NOMO-1 treated with DMSO at 0.1 percent for 48 hours (cell line): ENCODE measurements around the gene ZNF280B.
"Not testable (repeated sequence)": the region's sequence is repeated elsewhere in the genome, so short reads cannot be mapped to it uniquely, and the experiment has no call there.

Source experiments
- DNase-seq: peaks from one replicate; lab custom pipeline; 2025; ENCODE audit not compliant: unreplicated experiment; lab: John Stamatoyannopoulos, UW

ZNF280B gene

GRCh38 chr22:22510833-22511232, 2.3 kb upstream of the ZNF280B start:
- not testable (repeated sequence) for DNase-seq

GRCh38 chr22:22509912-22510311, 1.4 kb upstream of the ZNF280B start:
- not testable (repeated sequence) for DNase-seq

DNA sequence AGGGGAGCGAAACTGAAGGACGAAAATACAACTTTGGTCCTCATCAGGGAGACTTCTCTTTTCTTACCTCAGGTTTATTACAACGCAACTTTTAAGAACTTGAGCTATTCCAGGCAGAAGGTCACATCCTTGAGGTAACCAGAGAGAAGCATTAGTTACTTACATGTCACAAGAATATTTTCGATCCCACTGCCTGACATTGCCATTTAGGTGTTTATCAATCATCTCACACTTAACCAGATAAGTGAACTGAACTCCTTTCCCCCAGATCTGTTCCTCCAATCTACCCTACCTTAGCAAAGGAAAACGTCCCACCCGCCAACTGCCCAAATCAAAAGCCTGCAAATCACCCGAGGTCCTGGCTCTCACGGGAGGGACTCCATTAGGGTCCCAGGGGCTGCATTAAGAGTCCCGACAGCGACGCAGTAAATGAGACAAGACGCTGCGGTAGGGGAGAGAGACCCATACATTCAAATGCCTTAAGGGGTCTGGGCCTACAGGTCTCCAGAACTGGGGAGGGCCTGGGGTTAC, 734 bp downstream of the ZNF280B start:
- peak; percentile 4 for DNase-seq

DNA sequence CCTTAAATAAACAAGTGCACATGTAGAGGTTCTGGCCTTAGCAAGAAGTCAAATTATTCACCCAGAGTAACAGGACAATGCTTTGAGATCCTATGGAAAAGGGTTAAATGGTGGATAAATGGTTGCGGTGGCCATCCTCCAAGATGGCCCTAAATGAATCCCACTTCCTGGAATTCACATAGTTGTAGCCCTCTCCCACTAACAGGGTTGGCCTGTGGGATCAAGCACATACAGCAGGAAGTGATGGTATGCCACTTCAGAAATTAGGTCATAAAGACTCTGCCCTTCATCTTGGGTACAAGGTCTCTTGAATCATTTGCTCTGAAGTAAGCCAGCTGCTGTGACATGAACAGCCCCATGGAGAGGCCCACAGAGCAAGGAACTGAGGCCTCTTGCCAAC, 1.8 kb downstream of the ZNF280B start:
- no peak for DNase-seq

DNA sequence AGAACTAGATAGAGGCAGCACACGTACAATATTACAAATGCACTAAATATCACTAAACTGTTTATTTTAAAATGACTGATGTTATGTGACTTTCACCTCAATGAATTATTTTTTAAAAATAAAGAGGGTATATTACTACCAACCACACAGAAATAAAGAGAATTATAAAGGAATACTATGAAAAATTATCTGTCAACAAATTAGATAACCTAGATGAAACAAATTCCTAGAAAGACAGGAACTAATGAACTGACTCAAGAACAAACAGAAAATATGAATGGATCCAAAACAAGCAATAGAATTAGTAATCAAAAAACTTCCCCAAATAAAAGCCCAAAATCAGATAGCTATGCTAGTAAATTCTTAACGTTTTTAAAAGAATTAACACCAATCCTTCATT, 10.3 kb downstream of the ZNF280B start:
- no peak for DNase-seq

- DNase-seq = not testable (repeated sequence)
Measured at GRCh38 chr22:22491589-22491988, 17.0 kb downstream of the ZNF280B start.

- no peak for DNase-seq
Measured at GRCh38 chr22:22488736-22489135, 19.8 kb downstream of the ZNF280B start.

DNA sequence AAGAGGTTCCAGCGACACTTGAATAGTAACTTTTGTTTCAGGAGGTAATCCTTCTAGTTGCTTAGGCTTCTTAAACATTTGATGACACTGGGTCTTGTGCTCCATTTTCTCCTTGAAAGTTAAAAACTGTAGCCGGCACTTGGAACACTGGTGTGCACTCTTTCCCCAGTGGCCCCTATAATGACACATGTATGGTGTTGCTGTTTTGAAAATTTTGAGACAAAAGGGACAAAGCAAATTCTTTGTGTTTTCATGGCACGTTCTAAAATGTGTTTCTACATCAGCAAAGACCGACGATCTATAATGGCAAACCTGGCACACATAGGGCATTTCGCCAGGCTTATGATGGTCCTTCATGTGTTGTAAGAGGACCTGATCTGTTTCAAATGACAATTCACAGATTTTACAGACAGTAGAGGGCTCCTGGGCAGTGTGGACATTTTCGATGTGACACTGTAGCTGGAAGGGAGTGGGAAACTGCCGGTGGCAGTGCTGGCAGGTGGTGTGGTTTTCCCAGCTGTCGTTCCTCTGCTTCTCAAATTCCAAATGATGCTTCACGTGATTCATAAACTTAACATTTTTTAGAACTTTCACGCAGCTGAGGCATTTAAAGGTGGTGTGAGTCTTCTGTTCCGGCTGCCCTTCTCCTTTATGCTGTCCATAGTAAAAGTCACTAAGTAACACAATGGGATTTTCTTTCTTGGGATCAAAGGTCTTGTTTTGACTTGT, 20.5 kb downstream of the ZNF280B start:
- DNase-seq = no peak

- no peak for DNase-seq
Measured at GRCh38 chr22:22487059-22487458, 21.5 kb downstream of the ZNF280B start.

DNA sequence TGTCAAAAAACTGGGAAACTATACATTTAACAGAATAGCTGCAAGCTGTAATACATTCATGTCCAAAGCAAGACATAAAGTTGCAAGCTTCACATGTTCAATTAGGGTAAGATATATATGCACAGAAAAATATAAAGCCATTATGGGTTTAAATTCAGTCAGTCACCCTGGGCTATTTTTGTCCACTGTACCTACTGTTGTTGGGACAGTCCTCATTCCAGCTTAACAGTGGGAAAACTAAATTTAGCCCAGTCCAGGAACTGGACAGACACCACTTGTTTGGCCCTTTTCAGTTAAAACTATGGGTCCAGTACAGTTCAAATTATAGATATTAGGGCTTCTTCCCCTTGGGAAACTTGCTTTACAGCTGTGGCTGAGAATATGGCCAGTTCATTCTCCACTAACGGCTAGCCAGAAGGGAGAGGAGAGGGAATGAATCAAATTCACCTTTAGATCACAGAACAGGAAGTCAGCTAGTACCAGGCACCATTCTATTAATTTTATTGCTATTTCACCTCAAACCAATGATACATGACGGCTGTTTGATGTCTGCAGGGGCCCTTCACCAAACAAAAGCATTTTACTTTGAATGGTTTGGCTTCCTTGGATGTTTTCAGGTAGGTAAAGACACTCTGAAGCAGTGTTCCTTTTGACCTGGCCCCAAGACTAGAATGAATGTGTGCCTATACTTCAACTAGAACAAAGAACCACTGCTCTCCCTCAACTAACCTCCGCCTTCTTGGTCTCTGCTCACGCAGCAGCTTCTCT, 22.2 kb downstream of the ZNF280B start:
- DNase-seq = no peak

- no peak for DNase-seq
Measured at GRCh38 chr22:22485524-22485923, 23.0 kb downstream of the ZNF280B start.

DNA sequence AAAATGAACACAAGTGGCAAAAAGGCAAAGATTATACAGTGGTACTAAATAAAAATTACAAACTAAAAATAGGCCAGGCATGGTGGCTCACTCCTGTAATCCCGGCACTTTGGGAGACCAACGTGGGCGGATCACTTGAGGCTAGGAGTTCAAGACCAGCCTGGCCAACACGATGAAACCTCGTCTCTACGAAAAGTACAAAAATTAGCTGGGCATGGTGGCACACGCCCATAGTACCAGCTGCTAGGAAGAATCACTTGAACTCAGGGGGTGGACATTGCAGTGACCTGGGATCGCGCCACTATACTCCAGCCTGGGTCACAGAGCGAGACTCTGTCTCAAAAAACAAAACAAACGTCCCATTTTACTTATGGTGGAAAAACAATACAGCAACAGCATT, 24.5 kb downstream of the ZNF280B start:
- no peak for DNase-seq

GRCh38 chr22:22480940-22481339, 27.6 kb downstream of the ZNF280B start:
- DNase-seq = no peak

- DNase-seq = no peak
Measured at GRCh38 chr22:22479999-22480532, 28.5 kb downstream of the ZNF280B start.

- no peak for DNase-seq
Measured at GRCh38 chr22:22479116-22479515, 29.4 kb downstream of the ZNF280B start.

DNA sequence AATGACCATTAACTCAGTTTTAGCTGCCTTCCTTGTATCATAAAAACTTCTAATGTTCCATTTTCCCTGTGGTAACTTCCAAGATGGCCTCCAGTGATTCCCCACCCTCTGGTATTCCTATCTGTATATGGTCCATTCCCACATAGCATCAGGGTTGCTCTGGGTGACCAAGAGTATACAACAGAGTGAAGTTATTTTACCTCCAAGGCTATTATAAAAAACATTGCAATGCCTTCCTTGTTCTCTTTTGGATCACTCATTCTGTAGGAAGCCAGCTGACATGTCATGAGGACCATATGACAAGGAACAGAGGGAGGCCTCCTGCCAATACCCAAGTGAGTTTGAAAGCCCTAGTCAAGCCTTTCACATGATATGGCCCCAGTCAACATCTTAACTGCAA, 30.1 kb downstream of the ZNF280B start:
- no peak for DNase-seq

DNA sequence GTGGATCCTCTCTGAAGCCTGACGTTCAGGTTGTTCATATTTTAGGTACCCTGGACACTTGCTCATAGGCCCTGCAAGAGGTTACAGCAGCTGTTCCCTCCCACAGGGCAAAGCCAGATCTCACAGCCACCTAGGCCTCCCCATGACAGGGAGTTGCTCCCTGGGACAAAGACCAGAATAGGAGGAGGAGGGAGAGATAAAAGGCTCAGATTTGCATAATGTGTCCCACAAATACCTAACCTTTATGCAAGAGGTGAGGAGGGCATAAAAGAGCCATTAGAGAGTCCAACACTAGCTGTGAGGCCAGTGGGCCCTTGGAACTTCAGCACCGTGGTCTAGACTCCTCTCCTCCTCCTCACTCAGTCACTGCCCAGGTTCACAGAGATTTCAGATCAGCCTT, 33.8 kb downstream of the ZNF280B start:
- DNase-seq = no peak

GRCh38 chr22:22471104-22471503, 37.4 kb downstream of the ZNF280B start:
- DNase-seq = not testable (repeated sequence)

DNA sequence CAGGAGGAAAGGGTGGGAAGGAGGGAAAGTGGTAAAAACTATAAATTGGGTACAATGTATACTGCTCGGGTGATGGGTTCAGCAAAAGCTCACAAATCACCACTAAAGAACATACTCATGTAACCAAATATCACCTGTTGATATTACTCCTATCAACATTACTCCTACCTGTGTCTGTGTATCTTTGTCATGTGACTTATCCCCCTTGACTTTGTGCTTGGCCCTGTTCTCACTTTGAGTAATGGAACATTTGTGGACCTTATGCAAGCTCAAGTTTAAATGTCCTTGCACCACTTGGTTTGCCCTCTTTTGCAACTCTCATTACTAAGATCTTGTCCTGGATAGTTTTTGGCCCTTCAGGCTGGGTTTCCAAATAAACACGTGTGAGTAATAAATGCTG, 39.0 kb downstream of the ZNF280B start:
- no peak for DNase-seq

- DNase-seq = not testable (repeated sequence)
Measured at GRCh38 chr22:22468794-22469469, 39.6 kb downstream of the ZNF280B start.

GRCh38 chr22:22467112-22467511, 41.4 kb downstream of the ZNF280B start:
- DNase-seq = no peak
